SK-N-SH (cell line): ENCODE measurements around the gene RSAD2. TPM values are rescaled to one million over a fixed set of nuclear protein-coding genes. Genes with fewer than 3 reads are reported as not detected.

Experiments used
- CTCF ChIA-PET: fragments of 300-600, 350-600 bp; formaldehyde crosslinking; extraction: SDS; loops from one replicate; lab custom pipeline; 2021; lab: Yijun Ruan, JAX
- POLR2A ChIA-PET: fragments of 350-600 bp; sonication (Branson Sonifier 250); formaldehyde crosslinking; extraction: SDS; loops from one replicate; lab custom pipeline; 2020; ENCODE audit warnings: antibody characterized with exemption, inconsistent platforms; lab: Yijun Ruan, JAX
- DNase-seq: peaks from one replicate; pipeline ENCODE4 v3.0.0; 2012
- H2AFZ ChIP-seq: fragments of 200-600 bp; sonication (generic); 2 replicates; pipeline ENCODE4 v1.8.1; 2016; ENCODE audit warnings: antibody characterized with exemption, mild to moderate bottlenecking, low read depth
- H3F3A ChIP-seq: fragments of 200-600 bp; sonication (generic); replicated peaks from 2 replicates; pipeline ENCODE3; 2016; ENCODE audit warnings: antibody characterized with exemption, mild to moderate bottlenecking; ENCODE audit not compliant: insufficient read depth
- H3K27ac ChIP-seq, 2 experiments: fragments of 200-500 bp in 1 of 2; fragments of 200-600 bp in 1 of 2; sonication (Bioruptor generic) in 1 of 2; sonication (generic), shearing (Covaris generic) in 1 of 2; 2 replicates each; pipeline versions ENCODE4 v1.5.1 to v1.6.1; 2014 to 2016; ENCODE audit warnings: low read depth in 2 of 2, inconsistent platforms in 1 of 2, low read length in 1 of 2, mild to moderate bottlenecking in 1 of 2, mixed read lengths in 1 of 2
- H3K27me3 ChIP-seq: fragments of 200-600 bp; sonication (generic), shearing (Covaris generic); 2 replicates; pipeline ENCODE4 v1.6.1; 2016; ENCODE audit warnings: mixed run types; ENCODE audit not compliant: insufficient read depth
- H3K36me3 ChIP-seq, 2 experiments: fragments of 200-500 bp in 1 of 2; fragments of 200-600 bp in 1 of 2; sonication (Bioruptor generic) in 1 of 2; sonication (generic) in 1 of 2; replicated peaks in 1 of 2; 2 replicates each; pipeline versions ENCODE3 to v1.5.1; 2014 to 2016; ENCODE audit warnings: low read length in 1 of 2, mild to moderate bottlenecking in 1 of 2; ENCODE audit not compliant: insufficient read depth in 2 of 2, control insufficient read depth in 1 of 2
- H3K4me1 ChIP-seq, 2 experiments: fragments of 200-500 bp in 1 of 2; fragments of 200-600 bp in 1 of 2; sonication (Bioruptor generic) in 1 of 2; sonication (generic), shearing (Covaris generic) in 1 of 2; 2 replicates each; pipeline versions ENCODE4 v1.5.1 to v1.6.1; 2014 to 2016; ENCODE audit warnings: low read depth in 1 of 2, low read length in 1 of 2, mixed run types in 1 of 2; ENCODE audit not compliant: insufficient read depth in 2 of 2, control insufficient read depth in 1 of 2
- H3K4me2 ChIP-seq: fragments of 200-600 bp; sonication (generic), shearing (Covaris generic); 2 replicates; pipeline ENCODE4 v1.6.1; 2017; ENCODE audit warnings: mixed run types
- H3K4me3 ChIP-seq, 2 experiments: fragments of 200-500 bp in 1 of 2; fragments of 200-600 bp in 1 of 2; sonication (Bioruptor generic) in 1 of 2; sonication (generic), shearing (Covaris generic) in 1 of 2; 2 replicates each; pipeline versions ENCODE4 v1.5.1 to v1.8.1; 2014 to 2016; ENCODE audit warnings: low read depth in 2 of 2, inconsistent platforms in 1 of 2, low read length in 1 of 2, mild to moderate bottlenecking in 1 of 2, mixed read lengths in 1 of 2, moderate library complexity in 1 of 2
- H3K79me2 ChIP-seq: fragments of 200-600 bp; sonication (generic); 2 replicates; pipeline ENCODE4 v1.8.1; 2017; ENCODE audit warnings: mild to moderate bottlenecking; ENCODE audit not compliant: insufficient read depth
- H3K9ac ChIP-seq: fragments of 200-600 bp; sonication (generic); 2 replicates; pipeline ENCODE4 v1.6.1; 2017; ENCODE audit warnings: mixed run types
- H3K9me2 ChIP-seq: fragments of 200-600 bp; sonication (generic); 2 replicates; pipeline ENCODE4 v1.6.1; 2017; ENCODE audit warnings: mixed run types
- H3K9me3 ChIP-seq: fragments of 200-600 bp; sonication (generic); 2 replicates; pipeline ENCODE4 v1.6.1; 2017; ENCODE audit warnings: mixed run types, mild to moderate bottlenecking, moderate library complexity
- H4K20me1 ChIP-seq: fragments of 200-600 bp; sonication (generic); 2 replicates; pipeline ENCODE4 v1.6.1; 2017; ENCODE audit warnings: mild to moderate bottlenecking, mixed run types; ENCODE audit not compliant: insufficient read depth
- CTCF ChIP-seq: fragments of 200-600 bp; sonication (generic); IDR thresholded peaks from 2 replicates; pipeline ENCODE4 v1.6.1; 2017; ENCODE audit warnings: antibody characterized with exemption, mild to moderate bottlenecking, moderate library complexity
- ELF1 ChIP-seq: IDR thresholded peaks from 2 replicates; pipeline ENCODE4 v1.4.0; 2012
- EP300 ChIP-seq, 2 experiments: IDR thresholded peaks; 2 replicates each; pipeline versions ENCODE4 v1.4.0 to v1.6.1; 2012; ENCODE audit warnings: borderline replicate concordance in 1 of 2, low read depth in 1 of 2, low read length in 1 of 2
- FOXJ3 ChIP-seq: sonication (generic); formaldehyde crosslinking; IDR thresholded peaks from 2 replicates; pipeline ENCODE4 v1.5.1; 2020; ENCODE audit warnings: mild to moderate bottlenecking, missing genetic modification reagents
- FOXM1 ChIP-seq: IDR thresholded peaks from 2 replicates; pipeline ENCODE4 v1.4.0; 2012; ENCODE audit warnings: low read depth, mild to moderate bottlenecking
- JUND ChIP-seq: IDR thresholded peaks from 2 replicates; pipeline ENCODE4 v1.4.0; 2012
- MAX ChIP-seq: IDR thresholded peaks from 2 replicates; pipeline ENCODE4 v1.4.0; 2012; ENCODE audit warnings: low read depth
- MXI1 ChIP-seq: IDR thresholded peaks from 2 replicates; pipeline ENCODE4 v1.6.1; 2012; ENCODE audit warnings: mild to moderate bottlenecking, low read depth, low read length, improper control_type of control experiment
- NFIC ChIP-seq: IDR thresholded peaks from 2 replicates; pipeline ENCODE4 v1.4.0; 2012; ENCODE audit warnings: borderline replicate concordance
- RFX5 ChIP-seq: IDR thresholded peaks from 2 replicates; pipeline ENCODE4 v1.6.1; 2012; ENCODE audit warnings: mild to moderate bottlenecking, improper control_type of control experiment, low read length
- RXRA ChIP-seq: IDR thresholded peaks from 2 replicates; pipeline ENCODE4 v1.4.0; 2012; ENCODE audit warnings: low read depth, mild to moderate bottlenecking, borderline replicate concordance
- SIN3A ChIP-seq: IDR thresholded peaks from 2 replicates; pipeline ENCODE4 v1.6.1; 2012; ENCODE audit warnings: low read depth, mild to moderate bottlenecking, low read length, moderate library complexity, borderline replicate concordance
- SMC3 ChIP-seq: IDR thresholded peaks from 2 replicates; pipeline ENCODE4 v1.6.1; 2012; ENCODE audit warnings: low read depth, low read length, improper control_type of control experiment
- TAF1 ChIP-seq: IDR thresholded peaks from 2 replicates; pipeline ENCODE4 v1.6.1; 2012; ENCODE audit warnings: low read depth, mild to moderate bottlenecking, low read length, moderate library complexity, borderline replicate concordance
- TCF12 ChIP-seq: IDR thresholded peaks from 2 replicates; pipeline ENCODE4 v1.4.0; 2012
- USF1 ChIP-seq: IDR thresholded peaks from 2 replicates; pipeline ENCODE4 v1.4.0; 2012; ENCODE audit warnings: low read depth, borderline replicate concordance
- YY1 ChIP-seq: IDR thresholded peaks from 2 replicates; pipeline ENCODE4 v1.4.0; 2012; ENCODE audit warnings: low read depth, mild to moderate bottlenecking
- ZBTB33 ChIP-seq: IDR thresholded peaks from 2 replicates; pipeline ENCODE4 v1.4.0; 2012; ENCODE audit warnings: low read depth, borderline replicate concordance
- WGBS: methylation state at CpG from one replicate; pipeline ENCODE4 v1.1.6; 2017; ENCODE audit warnings: low lambda C conversion rate; 5-methylcytosine and 5-hydroxymethylcytosine counted together
- polyA plus RNA-seq, 3 experiments: library from polyadenylated mRNA; depleted of rRNA; stranded (reverse); fragments of >200 nt; gene quantifications; 2 replicates each; pipeline ENCODE4 v1.2.3, GENCODE V29; 2012

Gene RSAD2
- polyA plus RNA-seq, 1 of the 3 experiments (the other 2 are of a cell fraction): 0.35 TPM

- TF ChIP-seq RFX5 (no peak), USF1 (no peak), MXI1 (no peak), TCF12 (no peak), NFIC (no peak), RXRA (no peak), TAF1 (no peak), CTCF (no peak), MAX (no peak), ELF1 (no peak), YY1 (no peak), JUND (no peak), FOXJ3 (no peak), SIN3A (no peak), EP300 (IDR thresholded peaks at IDR 0.05; ENCODE audit: borderline replicate concordance in 1 of 2, low read depth in 1 of 2, low read length in 1 of 2) (no peak), ZBTB33 (no peak), FOXM1 (no peak), SMC3 (no peak)
- 0% methylated on average over 1 of the region's 1 CpG for WGBS
- Histone ChIP-seq H3K27me3 (no peaks in the 10 kb centered on the region), H3K9me2 (no peaks in the 10 kb centered on the region), H3F3A (no peaks in the 10 kb centered on the region), H2AFZ (no peak overlapping the region), H3K9me3 (peaks cover 23% of the 10 kb centered on the region; the same call in 1 of the 2 replicates), H3K9ac (no peak overlapping the region), H3K4me2 (no peak overlapping the region), H4K20me1 (no peaks in the 10 kb centered on the region), H3K4me1 (no peaks in the 10 kb centered on the region), H3K79me2 (no peaks in the 10 kb centered on the region), H3K27ac (no peak overlapping the region), H3K36me3 (no peaks in the 10 kb centered on the region), H3K4me3 (no peak overlapping the region)
- DNase-seq: no peak
- CTCF ChIA-PET: no interaction called here
- POLR2A ChIA-PET: no interaction called here
Measured at GRCh38 chr2:6846540-6846939, 31.0 kb upstream of the RSAD2 start.
